ENCODE data around the gene DLGAP1.

Gene DLGAP1

DNA sequence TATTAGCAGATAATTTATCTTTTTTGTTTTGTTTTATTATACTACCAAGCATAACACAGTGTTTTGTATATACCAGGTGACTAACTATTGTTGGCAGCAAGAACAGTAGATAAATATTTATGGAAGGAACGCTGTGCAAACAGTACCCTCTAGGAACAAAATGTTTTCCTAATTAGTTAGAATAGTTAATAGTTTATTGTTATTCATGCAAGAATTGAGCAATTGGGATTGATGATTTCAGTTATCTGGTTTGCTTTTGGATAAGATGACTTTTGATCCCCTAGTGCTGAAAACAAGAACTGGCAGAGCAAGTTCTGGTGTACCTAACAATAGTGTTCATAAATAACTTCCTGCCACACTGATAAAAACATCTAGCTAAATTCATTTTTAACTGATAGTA lies 681.8 kb downstream of the DLGAP1 start:
- Histone ChIP-seq H3K27ac (no peak overlapping the region), H3K9me3 (ENCODE audit: severe bottlenecking) (no peaks in the 10 kb centered on the region), H3K27me3 (ENCODE audit: insufficient read depth, low read depth, severe bottlenecking) (peaks cover 33% of the 10 kb centered on the region), H3K36me3 (no peaks in the 10 kb centered on the region), H3K4me3 (ENCODE audit: low read depth, low read length) (no peak overlapping the region)
- no peak for DNase-seq
- no peak for TF ChIP-seq CTCF (IDR thresholded peaks at IDR 0.05; ENCODE audit: low read depth, low read length)

GRCh38 chr18:3771121-3771971 lies 683.8 kb downstream of the DLGAP1 start:
- peak; percentile 67 for DNase-seq
- Histone ChIP-seq H3K27ac (no peak overlapping the region), H3K36me3 (no peaks in the 10 kb centered on the region), H3K27me3 (ENCODE audit: insufficient read depth, low read depth, severe bottlenecking) (peaks cover 33% of the 10 kb centered on the region), H3K4me3 (ENCODE audit: low read depth, low read length) (peak overlapping the region; percentile 30), H3K9me3 (ENCODE audit: severe bottlenecking) (peaks cover 3% of the 10 kb centered on the region)
- TF ChIP-seq CTCF (IDR thresholded peaks at IDR 0.05; ENCODE audit: low read depth, low read length): peak; percentile 95

GRCh38 chr18:3761266-3761665 lies 693.8 kb downstream of the DLGAP1 start:
- Histone ChIP-seq H3K27ac (no peak overlapping the region), H3K27me3 (ENCODE audit: insufficient read depth, low read depth, severe bottlenecking) (peaks cover 2% of the 10 kb centered on the region), H3K36me3 (no peaks in the 10 kb centered on the region), H3K9me3 (ENCODE audit: severe bottlenecking) (peaks cover 9% of the 10 kb centered on the region), H3K4me3 (ENCODE audit: low read depth, low read length) (no peak overlapping the region)
- DNase-seq: no peak
- no peak for TF ChIP-seq CTCF (IDR thresholded peaks at IDR 0.05; ENCODE audit: low read depth, low read length)

DNA sequence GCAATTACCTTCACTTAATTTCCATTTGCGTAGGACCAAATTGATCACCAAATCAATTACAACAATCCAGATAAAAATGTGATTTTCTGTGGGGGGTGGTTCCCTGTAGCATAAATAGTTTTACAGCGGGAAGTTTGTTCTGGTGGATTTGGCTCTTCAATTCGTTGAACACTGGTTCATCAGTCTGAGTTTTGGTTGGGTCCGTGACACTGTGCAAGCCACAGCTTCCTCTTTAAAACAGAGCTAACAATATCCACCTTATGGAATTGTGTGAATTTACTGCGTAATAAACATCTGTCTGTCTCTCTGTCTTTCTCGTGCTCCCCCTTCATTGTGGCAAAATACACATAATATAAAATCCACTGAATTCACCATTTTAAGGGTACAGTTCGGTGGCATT lies 694.4 kb downstream of the DLGAP1 start:
- no peak overlapping the region for H3K4me3 ChIP-seq (ENCODE audit: low read depth, low read length)

DNA sequence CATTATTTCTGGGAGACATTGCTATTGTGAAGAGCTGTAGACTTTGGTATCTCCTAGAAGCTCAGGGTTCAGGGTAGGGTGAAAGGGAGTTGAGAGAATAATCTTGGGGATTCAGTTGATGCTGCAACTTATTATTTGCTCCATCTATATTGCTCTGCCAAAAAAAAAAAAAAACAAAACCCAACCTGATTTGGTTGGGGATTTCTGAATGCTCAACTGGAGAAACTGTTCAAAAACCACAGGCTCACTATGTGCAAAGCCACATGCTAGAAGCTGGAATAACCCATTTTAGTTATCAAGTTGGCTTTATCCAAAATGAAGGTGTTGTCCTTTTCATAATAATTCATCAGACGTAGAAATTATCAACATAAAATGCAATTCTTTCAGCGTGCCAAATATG lies 696.0 kb downstream of the DLGAP1 start:
- no peak for DNase-seq
- peaks cover 2% of the 10 kb centered on the region for H3K27me3 ChIP-seq (ENCODE audit: insufficient read depth, low read depth, severe bottlenecking)
- no peaks in the 10 kb centered on the region for H3K36me3 ChIP-seq
- no peak for TF ChIP-seq CTCF (IDR thresholded peaks at IDR 0.05; ENCODE audit: low read depth, low read length)
- peaks cover 6% of the 10 kb centered on the region for H3K9me3 ChIP-seq (ENCODE audit: severe bottlenecking)
- no peak overlapping the region for H3K4me3 ChIP-seq (ENCODE audit: low read depth, low read length)
- no peak overlapping the region for H3K27ac ChIP-seq

More for the DNA sequence above, 694.4 kb downstream of the DLGAP1 start:
- no peak overlapping the region for H3K27ac ChIP-seq
- peaks cover 6% of the 10 kb centered on the region for H3K9me3 ChIP-seq (ENCODE audit: severe bottlenecking)
- peaks cover 2% of the 10 kb centered on the region for H3K27me3 ChIP-seq (ENCODE audit: insufficient read depth, low read depth, severe bottlenecking)
- DNase-seq: no peak
- no peak for TF ChIP-seq CTCF (IDR thresholded peaks at IDR 0.05; ENCODE audit: low read depth, low read length)
- H3K36me3 ChIP-seq: no peaks in the 10 kb centered on the region

All from WERI-Rb-1 (cell line).